Epidermal melanocyte (primary cell): Measurements from ENCODE around the gene ADRA2C.

Experiments used
- DNase-seq: peaks from one replicate; pipeline ENCODE4 v3.0.0; 2011; ENCODE audit warnings: low spot score; ENCODE audit not compliant: insufficient read length

Gene ADRA2C

GRCh38 chr4:3791910-3792542, 25.8 kb downstream of the ADRA2C start:
- no peak for DNase-seq

GRCh38 chr4:3792813-3793212, 26.6 kb downstream of the ADRA2C start:
- no peak for DNase-seq

GRCh38 chr4:3793545-3793944, 27.4 kb downstream of the ADRA2C start:
- no peak for DNase-seq

GRCh38 chr4:3796960-3797359, 30.8 kb downstream of the ADRA2C start:
- DNase-seq, result no peak

GRCh38 chr4:3797831-3798790, 31.9 kb downstream of the ADRA2C start:
- DNase-seq, result no peak

- DNase-seq, result no peak
These were observed 33.3 kb downstream of the ADRA2C start for GRCh38 chr4:3799496-3799895.

- no peak for DNase-seq
These were observed 34.2 kb downstream of the ADRA2C start for GRCh38 chr4:3800351-3800750.

GRCh38 chr4:3801521-3801920, 35.3 kb downstream of the ADRA2C start:
- no peak for DNase-seq

- DNase-seq, result no peak
These were observed 35.9 kb downstream of the ADRA2C start for GRCh38 chr4:3801931-3802550.

GRCh38 chr4:3802571-3803474, 36.6 kb downstream of the ADRA2C start:
- no peak for DNase-seq

GRCh38 chr4:3803475-3803847, 37.3 kb downstream of the ADRA2C start:
- no peak for DNase-seq

GRCh38 chr4:3803946-3804345, 37.8 kb downstream of the ADRA2C start:
- no peak for DNase-seq

- DNase-seq, result no peak
These were observed 38.8 kb downstream of the ADRA2C start for GRCh38 chr4:3805026-3805425.

- DNase-seq, result no peak
These were observed 39.5 kb downstream of the ADRA2C start for GRCh38 chr4:3805731-3806130.

GRCh38 chr4:3807311-3807710, 41.1 kb downstream of the ADRA2C start:
- no peak for DNase-seq

GRCh38 chr4:3807822-3808496, 41.8 kb downstream of the ADRA2C start:
- no peak for DNase-seq

- no peak for DNase-seq
These were observed 42.4 kb downstream of the ADRA2C start for GRCh38 chr4:3808597-3808996.

GRCh38 chr4:3809028-3809427, 42.8 kb downstream of the ADRA2C start:
- no peak for DNase-seq

GRCh38 chr4:3809451-3810110, 43.4 kb downstream of the ADRA2C start:
- DNase-seq, result no peak

- no peak for DNase-seq
These were observed 44.0 kb downstream of the ADRA2C start for GRCh38 chr4:3810111-3810680.
